HEK293 (cell line): ENCODE measurements around the gene ANKS6.

Experiments
- CTCF ChIA-PET: fragments of 350-600 bp; formaldehyde crosslinking; extraction: SDS; loops from one replicate; lab custom pipeline; 2021; ENCODE audit warnings: antibody characterized with exemption; lab: Yijun Ruan, JAX
- POLR2A ChIA-PET: fragments of 300-600 bp; formaldehyde crosslinking; extraction: SDS; loops from one replicate; lab custom pipeline; 2020; ENCODE audit warnings: antibody characterized with exemption, inconsistent platforms; lab: Yijun Ruan, JAX
- H3K27ac ChIP-seq: fragments of 200-500 bp; sonication (Bioruptor generic); 2 replicates; pipeline ENCODE4 v1.5.1; 2014; ENCODE audit warnings: low read depth, low read length, control low read depth, inconsistent platforms; ENCODE audit errors: extremely low read depth
- H3K36me3 ChIP-seq, 2 experiments: fragments of 200-500 bp in 1 of 2; sonication (Bioruptor generic) in 1 of 2; 1 replicate in 1 of 2; 2 replicates in 1 of 2; pipeline ENCODE4 v1.5.1; 2014 to 2017; ENCODE audit warnings: inconsistent platforms in 2 of 2, low read length in 2 of 2; ENCODE audit not compliant: control insufficient read depth in 2 of 2, insufficient read depth in 1 of 2
- H3K4me1 ChIP-seq: fragments of 200-500 bp; sonication (Bioruptor generic); 2 replicates; pipeline ENCODE4 v1.5.1; 2014; ENCODE audit warnings: mild to moderate bottlenecking, low read length, inconsistent platforms; ENCODE audit not compliant: control insufficient read depth, insufficient read depth
- H3K4me3 ChIP-seq: 2 replicates; pipeline ENCODE4 v1.5.1; 2011; ENCODE audit warnings: low read depth, mild to moderate bottlenecking, control low read depth, low read length, moderate library complexity
- H3K9me3 ChIP-seq: fragments of 200-500 bp; sonication (Bioruptor generic); 2 replicates; pipeline ENCODE4 v1.5.1; 2014; ENCODE audit warnings: low read depth, low read length, inconsistent platforms; ENCODE audit not compliant: control insufficient read depth, insufficient read depth
- GLIS1 ChIP-seq: fragments of 450-650 bp; formaldehyde crosslinking; IDR thresholded peaks from 2 replicates; pipeline ENCODE4 v1.5.1; 2016; ENCODE audit warnings: missing biosample characterization, missing genetic modification characterization
- IKZF3 ChIP-seq: fragments of 450-650 bp; IDR thresholded peaks from 2 replicates; pipeline ENCODE4 v1.5.0; 2018; ENCODE audit warnings: missing biosample characterization, mild to moderate bottlenecking, missing genetic modification characterization, moderate library complexity
- KLF8 ChIP-seq: fragments of 450-650 bp; formaldehyde crosslinking; IDR thresholded peaks from 2 replicates; pipeline ENCODE4 v1.5.1; 2016; ENCODE audit warnings: missing biosample characterization, missing genetic modification characterization
- SCRT2 ChIP-seq: fragments of 450-650 bp; formaldehyde crosslinking; IDR thresholded peaks from 2 replicates; pipeline ENCODE4 v1.5.1; 2016; ENCODE audit warnings: missing biosample characterization, missing genetic modification characterization
- SETDB1 ChIP-seq: IDR thresholded peaks from one replicate; pipeline ENCODE4 v1.6.1; 2017; ENCODE audit warnings: mild to moderate bottlenecking, low read length, moderate library complexity, mixed read lengths; ENCODE audit not compliant: insufficient read length
- SP2 ChIP-seq: fragments of 450-650 bp; formaldehyde crosslinking; IDR thresholded peaks from 2 replicates; pipeline ENCODE4 v1.5.1; 2016; ENCODE audit warnings: missing biosample characterization, missing genetic modification characterization
- ZFHX2 ChIP-seq: fragments of 450-650 bp; formaldehyde crosslinking; conservative IDR thresholded peaks from 2 replicates; pipeline ENCODE4 v1.5.1; 2016; ENCODE audit warnings: missing biosample characterization, missing genetic modification characterization
- ZNF112 ChIP-seq: fragments of 450-650 bp; formaldehyde crosslinking; IDR thresholded peaks from 2 replicates; pipeline ENCODE4 v1.5.0; 2017; ENCODE audit warnings: missing biosample characterization, missing genetic modification characterization
- ZNF16 ChIP-seq: fragments of 450-650 bp; formaldehyde crosslinking; IDR thresholded peaks from 2 replicates; pipeline ENCODE4 v1.5.1; 2016; ENCODE audit warnings: low read depth, missing biosample characterization, missing genetic modification characterization
- ZNF221 ChIP-seq: fragments of 450-650 bp; formaldehyde crosslinking; IDR thresholded peaks from 2 replicates; pipeline ENCODE4 v1.5.1; 2017; ENCODE audit warnings: missing biosample characterization, missing genetic modification characterization, borderline replicate concordance
- ZNF37A ChIP-seq: fragments of 450-650 bp; IDR thresholded peaks from 2 replicates; pipeline ENCODE4 v1.5.1; 2018; ENCODE audit warnings: missing biosample characterization, missing genetic modification characterization
- ZNF544 ChIP-seq: fragments of 450-650 bp; formaldehyde crosslinking; IDR thresholded peaks from 2 replicates; pipeline ENCODE4 v1.5.0; 2017; ENCODE audit warnings: missing biosample characterization, missing genetic modification characterization
- ZNF561 ChIP-seq: fragments of 450-650 bp; IDR thresholded peaks from 2 replicates; pipeline ENCODE4 v1.5.1; 2018; ENCODE audit warnings: missing biosample characterization, missing genetic modification characterization, borderline replicate concordance
- ZNF600 ChIP-seq: fragments of 450-650 bp; formaldehyde crosslinking; IDR thresholded peaks from 2 replicates; pipeline ENCODE4 v1.5.1; 2016; ENCODE audit warnings: missing biosample characterization, missing genetic modification characterization
- ZNF621 ChIP-seq: fragments of 450-650 bp; formaldehyde crosslinking; IDR thresholded peaks from 2 replicates; pipeline ENCODE4 v1.5.1; 2017; ENCODE audit warnings: missing biosample characterization, missing genetic modification characterization
- ZNF629 ChIP-seq: fragments of 450-650 bp; formaldehyde crosslinking; IDR thresholded peaks from 2 replicates; pipeline ENCODE4 v1.5.1; 2017; ENCODE audit warnings: missing biosample characterization, missing genetic modification characterization
- ZNF664 ChIP-seq: fragments of 450-650 bp; formaldehyde crosslinking; IDR thresholded peaks from 2 replicates; pipeline ENCODE4 v1.5.1; 2016; ENCODE audit warnings: missing biosample characterization, missing genetic modification characterization
- ZNF776 ChIP-seq: fragments of 450-650 bp; formaldehyde crosslinking; IDR thresholded peaks from 2 replicates; pipeline ENCODE4 v1.5.0; 2017; ENCODE audit warnings: missing biosample characterization, missing genetic modification characterization, borderline replicate concordance
- ZNF830 ChIP-seq: fragments of 450-650 bp; IDR thresholded peaks from 2 replicates; pipeline ENCODE4 v1.5.0; 2018; ENCODE audit warnings: missing biosample characterization, missing genetic modification characterization, low read depth, mild to moderate bottlenecking, moderate library complexity
- TF ChIP-seq, protein P1 (sequence below): fragments of 450-650 bp; formaldehyde crosslinking; IDR thresholded peaks from 2 replicates; pipeline ENCODE4 v1.5.1; 2016; ENCODE audit warnings: missing biosample characterization, missing genetic modification characterization, borderline replicate concordance
- TF ChIP-seq, protein P2 (sequence below): fragments of 450-650 bp; formaldehyde crosslinking; IDR thresholded peaks from 2 replicates; pipeline ENCODE4 v1.5.1; 2017; ENCODE audit warnings: missing biosample characterization, missing genetic modification characterization
- TF ChIP-seq, protein P3 (sequence below): fragments of 450-650 bp; formaldehyde crosslinking; IDR thresholded peaks from 2 replicates; pipeline ENCODE4; 2016; ENCODE audit warnings: missing biosample characterization, missing genetic modification characterization

ANKS6 gene

DNA sequence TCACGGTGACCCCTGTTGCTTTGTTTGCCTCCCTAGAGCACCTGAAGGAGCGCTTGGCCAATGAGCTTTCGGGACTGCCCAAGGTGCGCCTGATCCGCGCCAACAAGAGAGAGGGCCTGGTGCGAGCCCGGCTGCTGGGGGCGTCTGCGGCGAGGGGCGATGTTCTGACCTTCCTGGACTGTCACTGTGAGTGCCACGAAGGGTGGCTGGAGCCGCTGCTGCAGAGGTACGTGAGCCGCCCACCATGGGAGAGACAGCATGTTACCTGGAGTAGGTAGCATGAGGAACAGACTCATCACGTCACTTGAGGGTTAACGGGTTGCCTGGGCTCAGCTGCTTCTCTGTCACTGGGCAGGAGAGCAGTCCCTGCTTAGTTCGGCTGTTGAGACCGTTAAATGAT lies 30.4 kb upstream of the ANKS6 start:
- H3K9me3 ChIP-seq: no peaks in the 10 kb centered on the region
- no peak overlapping the region for H3K4me3 ChIP-seq
- no peaks in the 10 kb centered on the region for H3K4me1 ChIP-seq
- H3K36me3 ChIP-seq: no peaks in the 10 kb centered on the region
- TF ChIP-seq ZNF112 (no peak), ZNF776 (tag by site-specific recombination) (no peak), IKZF3 (tag by site-specific recombination) (no peak)
- TF ChIP-seq, protein P1, sequence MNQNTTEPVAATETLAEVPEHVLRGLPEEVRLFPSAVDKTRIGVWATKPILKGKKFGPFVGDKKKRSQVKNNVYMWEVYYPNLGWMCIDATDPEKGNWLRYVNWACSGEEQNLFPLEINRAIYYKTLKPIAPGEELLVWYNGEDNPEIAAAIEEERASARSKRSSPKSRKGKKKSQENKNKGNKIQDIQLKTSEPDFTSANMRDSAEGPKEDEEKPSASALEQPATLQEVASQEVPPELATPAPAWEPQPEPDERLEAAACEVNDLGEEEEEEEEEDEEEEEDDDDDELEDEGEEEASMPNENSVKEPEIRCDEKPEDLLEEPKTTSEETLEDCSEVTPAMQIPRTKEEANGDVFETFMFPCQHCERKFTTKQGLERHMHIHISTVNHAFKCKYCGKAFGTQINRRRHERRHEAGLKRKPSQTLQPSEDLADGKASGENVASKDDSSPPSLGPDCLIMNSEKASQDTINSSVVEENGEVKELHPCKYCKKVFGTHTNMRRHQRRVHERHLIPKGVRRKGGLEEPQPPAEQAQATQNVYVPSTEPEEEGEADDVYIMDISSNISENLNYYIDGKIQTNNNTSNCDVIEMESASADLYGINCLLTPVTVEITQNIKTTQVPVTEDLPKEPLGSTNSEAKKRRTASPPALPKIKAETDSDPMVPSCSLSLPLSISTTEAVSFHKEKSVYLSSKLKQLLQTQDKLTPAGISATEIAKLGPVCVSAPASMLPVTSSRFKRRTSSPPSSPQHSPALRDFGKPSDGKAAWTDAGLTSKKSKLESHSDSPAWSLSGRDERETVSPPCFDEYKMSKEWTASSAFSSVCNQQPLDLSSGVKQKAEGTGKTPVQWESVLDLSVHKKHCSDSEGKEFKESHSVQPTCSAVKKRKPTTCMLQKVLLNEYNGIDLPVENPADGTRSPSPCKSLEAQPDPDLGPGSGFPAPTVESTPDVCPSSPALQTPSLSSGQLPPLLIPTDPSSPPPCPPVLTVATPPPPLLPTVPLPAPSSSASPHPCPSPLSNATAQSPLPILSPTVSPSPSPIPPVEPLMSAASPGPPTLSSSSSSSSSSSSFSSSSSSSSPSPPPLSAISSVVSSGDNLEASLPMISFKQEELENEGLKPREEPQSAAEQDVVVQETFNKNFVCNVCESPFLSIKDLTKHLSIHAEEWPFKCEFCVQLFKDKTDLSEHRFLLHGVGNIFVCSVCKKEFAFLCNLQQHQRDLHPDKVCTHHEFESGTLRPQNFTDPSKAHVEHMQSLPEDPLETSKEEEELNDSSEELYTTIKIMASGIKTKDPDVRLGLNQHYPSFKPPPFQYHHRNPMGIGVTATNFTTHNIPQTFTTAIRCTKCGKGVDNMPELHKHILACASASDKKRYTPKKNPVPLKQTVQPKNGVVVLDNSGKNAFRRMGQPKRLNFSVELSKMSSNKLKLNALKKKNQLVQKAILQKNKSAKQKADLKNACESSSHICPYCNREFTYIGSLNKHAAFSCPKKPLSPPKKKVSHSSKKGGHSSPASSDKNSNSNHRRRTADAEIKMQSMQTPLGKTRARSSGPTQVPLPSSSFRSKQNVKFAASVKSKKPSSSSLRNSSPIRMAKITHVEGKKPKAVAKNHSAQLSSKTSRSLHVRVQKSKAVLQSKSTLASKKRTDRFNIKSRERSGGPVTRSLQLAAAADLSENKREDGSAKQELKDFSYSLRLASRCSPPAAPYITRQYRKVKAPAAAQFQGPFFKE (tag by site-specific recombination): no peak
- TF ChIP-seq, all 188 proteins: peak for 0
- ChIA-PET CTCF (interaction anchor here (0.9 kb wide), 1 partner anchor 16 kb away, joined by 3 read pairs; no protein-coding TSS in a partner anchor), POLR2A (no interaction called here)
- H3K27ac ChIP-seq: no peak overlapping the region

DNA sequence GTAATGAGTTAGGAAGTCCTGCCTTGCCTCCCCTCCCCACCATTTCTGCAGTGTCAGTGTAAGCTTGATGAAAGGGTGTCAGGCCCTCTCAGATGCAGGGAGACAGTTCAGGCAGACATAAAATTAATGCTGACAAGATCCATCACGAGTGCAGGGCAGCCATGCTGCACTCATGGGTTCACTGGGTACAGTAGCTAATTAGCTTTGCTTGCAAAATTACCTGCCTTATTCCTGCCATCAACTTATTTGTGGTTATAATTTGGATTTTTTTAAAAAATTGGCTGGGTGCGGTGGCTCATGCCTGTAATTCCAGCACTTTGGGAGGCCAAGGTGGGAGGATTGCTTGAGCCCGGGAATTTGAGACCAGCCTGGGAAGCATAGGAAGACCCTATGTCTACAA lies 29.1 kb upstream of the ANKS6 start:
- Histone ChIP-seq H3K4me1 (no peaks in the 10 kb centered on the region), H3K27ac (no peak overlapping the region), H3K9me3 (no peaks in the 10 kb centered on the region), H3K36me3 (no peaks in the 10 kb centered on the region), H3K4me3 (no peak overlapping the region)
- ChIA-PET POLR2A (no interaction called here), CTCF (interaction anchor here (0.6 to 1.5 kb wide), 3 partner anchors 29 to 51 kb away, joined by 3 to 5 read pairs (median 3); partner anchors contain the start of gene ANKS6)
- TF ChIP-seq ZFHX2 (tag by site-specific recombination): no peak
- TF ChIP-seq ZNF621 (tag by site-specific recombination): no peak
- TF ChIP-seq, protein P2, sequence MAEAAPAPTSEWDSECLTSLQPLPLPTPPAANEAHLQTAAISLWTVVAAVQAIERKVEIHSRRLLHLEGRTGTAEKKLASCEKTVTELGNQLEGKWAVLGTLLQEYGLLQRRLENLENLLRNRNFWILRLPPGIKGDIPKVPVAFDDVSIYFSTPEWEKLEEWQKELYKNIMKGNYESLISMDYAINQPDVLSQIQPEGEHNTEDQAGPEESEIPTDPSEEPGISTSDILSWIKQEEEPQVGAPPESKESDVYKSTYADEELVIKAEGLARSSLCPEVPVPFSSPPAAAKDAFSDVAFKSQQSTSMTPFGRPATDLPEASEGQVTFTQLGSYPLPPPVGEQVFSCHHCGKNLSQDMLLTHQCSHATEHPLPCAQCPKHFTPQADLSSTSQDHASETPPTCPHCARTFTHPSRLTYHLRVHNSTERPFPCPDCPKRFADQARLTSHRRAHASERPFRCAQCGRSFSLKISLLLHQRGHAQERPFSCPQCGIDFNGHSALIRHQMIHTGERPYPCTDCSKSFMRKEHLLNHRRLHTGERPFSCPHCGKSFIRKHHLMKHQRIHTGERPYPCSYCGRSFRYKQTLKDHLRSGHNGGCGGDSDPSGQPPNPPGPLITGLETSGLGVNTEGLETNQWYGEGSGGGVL (tag by site-specific recombination): no peak

DNA sequence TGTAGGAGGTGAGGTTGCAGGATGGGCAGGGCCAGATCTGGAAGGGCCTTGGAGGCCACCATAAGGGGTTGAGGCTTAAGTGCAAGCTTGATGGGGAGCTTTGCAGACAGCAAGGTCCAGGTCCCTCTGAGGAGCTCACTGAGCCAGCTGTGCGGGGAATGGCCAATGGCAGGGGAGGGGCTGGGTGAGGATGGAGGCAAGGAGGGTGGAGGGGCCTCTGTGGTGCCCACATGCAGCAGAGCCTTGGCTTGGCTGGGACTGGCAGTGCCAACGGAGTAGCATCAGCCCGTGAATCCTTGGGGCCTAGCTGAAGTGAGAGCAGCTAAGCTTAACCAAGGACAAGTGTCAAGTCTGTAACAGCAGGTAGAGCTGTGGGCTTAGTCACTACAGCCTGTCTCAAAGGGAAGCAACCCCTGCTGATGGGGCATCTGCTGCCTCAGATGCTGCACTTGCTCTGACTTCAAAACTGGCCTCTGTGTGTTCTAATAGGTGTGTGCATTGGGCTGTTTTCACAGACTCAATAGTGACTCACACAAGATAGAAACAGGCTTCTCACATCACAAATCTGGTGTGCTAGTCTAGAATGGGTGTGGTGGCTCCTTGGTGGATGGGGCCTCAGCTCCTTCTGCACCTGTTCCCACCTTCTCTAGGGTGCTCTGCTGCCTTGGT lies 27.4 kb upstream of the ANKS6 start:
- H3K4me1 ChIP-seq: no peaks in the 10 kb centered on the region
- no peak overlapping the region for H3K27ac ChIP-seq
- ChIA-PET CTCF (no interaction called here), POLR2A (no interaction called here)
- H3K4me3 ChIP-seq: no peak overlapping the region
- no peaks in the 10 kb centered on the region for H3K9me3 ChIP-seq
- H3K36me3 ChIP-seq: no peaks in the 10 kb centered on the region
- TF ChIP-seq ZNF629 (no peak), ZNF561 (no peak), KLF8 (tag by site-specific recombination) (no peak), ZNF16 (tag by site-specific recombination) (no peak), SP2 (tag by site-specific recombination) (no peak), ZNF600 (tag by site-specific recombination) (no peak), SCRT2 (tag by site-specific recombination) (no peak), SETDB1 (no peak), ZNF544 (tag by site-specific recombination) (no peak), ZNF37A (no peak), ZNF664 (tag by site-specific recombination) (no peak), ZNF221 (tag by site-specific recombination) (no peak), ZNF830 (tag by site-specific recombination) (no peak), GLIS1 (tag by site-specific recombination) (no peak)
- TF ChIP-seq, protein P3, sequence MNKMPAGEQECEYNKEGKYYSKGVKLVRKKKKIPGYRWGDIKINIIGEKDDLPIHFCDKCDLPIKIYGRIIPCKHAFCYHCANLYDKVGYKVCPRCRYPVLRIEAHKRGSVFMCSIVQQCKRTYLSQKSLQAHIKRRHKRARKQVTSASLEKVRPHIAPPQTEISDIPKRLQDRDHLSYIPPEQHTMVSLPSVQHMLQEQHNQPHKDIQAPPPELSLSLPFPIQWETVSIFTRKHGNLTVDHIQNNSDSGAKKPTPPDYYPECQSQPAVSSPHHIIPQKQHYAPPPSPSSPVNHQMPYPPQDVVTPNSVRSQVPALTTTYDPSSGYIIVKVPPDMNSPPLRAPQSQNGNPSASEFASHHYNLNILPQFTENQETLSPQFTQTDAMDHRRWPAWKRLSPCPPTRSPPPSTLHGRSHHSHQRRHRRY: no peak
